CD4-positive, alpha-beta T cell (primary cell): ENCODE measurements around the gene DTX1. TPM values are rescaled to one million over a fixed set of nuclear protein-coding genes. Genes with fewer than 3 reads are reported as not detected.

Experiments used
- ATAC-seq: fragments of 200-7000 bp; cut with Tn5 transposase; one replicate; pipeline ENCODE4 v1.10.0; 2022; ENCODE audit warnings: mild to moderate bottlenecking; ENCODE audit not compliant: poor library complexity
- CTCF ChIA-PET: fragments of 350-600 bp; sonication (Branson Sonifier 250); formaldehyde crosslinking; loops from one replicate; lab custom pipeline; 2021; ENCODE audit warnings: antibody characterized with exemption, inconsistent platforms; lab: Charles Lee
- POLR2A ChIA-PET: fragments of 350-600 bp; sonication (Branson Sonifier 250); formaldehyde crosslinking; loops from one replicate; lab custom pipeline; 2021; ENCODE audit warnings: antibody characterized with exemption, inconsistent platforms; lab: Charles Lee
- DNase-seq, 14 experiments: peaks; one replicate each; pipeline ENCODE4 v3.0.0-alpha.2; 2013 to 2020; ENCODE audit warnings: mixed read lengths in 2 of 14
- H3K27ac ChIP-seq, 2 donors: one replicate each; pipeline versions ENCODE4 v1.5.1 to v1.7.0; 2013; ENCODE audit warnings: low read length in 2 of 2, low read depth in 1 of 2, mild to moderate bottlenecking in 1 of 2
- H3K27me3 ChIP-seq, 2 experiments: 1 replicate in 1 of 2; 2 replicates in 1 of 2; pipeline versions ENCODE4 v1.6.1 to v1.7.0; 2013; ENCODE audit warnings: low read length in 2 of 2, control low read depth in 1 of 2, mild to moderate bottlenecking in 1 of 2, moderate library complexity in 1 of 2; ENCODE audit not compliant: insufficient read depth in 2 of 2, control insufficient read depth in 1 of 2
- H3K36me3 ChIP-seq: one replicate; pipeline ENCODE4 v1.6.1; 2013; ENCODE audit warnings: low read length, control low read depth; ENCODE audit not compliant: insufficient read depth
- H3K4me1 ChIP-seq: one replicate; pipeline ENCODE4 v1.6.1; 2013; ENCODE audit warnings: low read length, control low read depth; ENCODE audit not compliant: insufficient read depth
- H3K4me3 ChIP-seq: one replicate; pipeline ENCODE4 v1.5.1; 2013; ENCODE audit warnings: mild to moderate bottlenecking, low read length, moderate library complexity
- H3K9me3 ChIP-seq, 2 experiments: 1 replicate in 1 of 2; 2 replicates in 1 of 2; pipeline versions ENCODE4 v1.6.1 to v1.7.0; 2013; ENCODE audit warnings: low read length in 2 of 2, mild to moderate bottlenecking in 2 of 2, control low read depth in 1 of 2, moderate library complexity in 1 of 2; ENCODE audit not compliant: control insufficient read depth in 1 of 2, insufficient read depth in 1 of 2
- H3K27ac Mint-ChIP-seq: one replicate; pipeline ENCODE4 v1.8.0; 2020; ENCODE audit warnings: mixed read lengths
- H3K27me3 Mint-ChIP-seq: one replicate; pipeline ENCODE4 v1.8.0; 2021; ENCODE audit warnings: mixed read lengths
- H3K36me3 Mint-ChIP-seq: one replicate; pipeline ENCODE4 v1.8.0; 2021; ENCODE audit warnings: low read depth, mixed read lengths
- H3K4me1 Mint-ChIP-seq: one replicate; pipeline ENCODE4 v1.8.0; 2021; ENCODE audit warnings: low read depth, mixed read lengths
- H3K4me3 Mint-ChIP-seq: one replicate; pipeline ENCODE4 v1.8.0; 2020; ENCODE audit warnings: mild to moderate bottlenecking, mixed read lengths
- H3K9me3 Mint-ChIP-seq: one replicate; pipeline ENCODE4 v1.8.0; 2020; ENCODE audit warnings: mixed read lengths
- intact Hi-C, 2 experiments: fragments of 100-400 bp; cut with DNase I in 1 of 2; cut with micrococcal nuclease in 1 of 2; formaldehyde crosslinking; loops; one replicate each; pipeline versions ENCODE4 v1.15.1 to v1.9.0; 2023 to 2025; cut with DNase I, micrococcal nuclease
- total RNA-seq, 174 experiments: library from RNA in 2 of 174; stranded (reverse) in 2 of 174; gene quantifications; one replicate each; pipeline ENCODE4 v1.2.3 and lab custom pipeline; 2021 to 2026
- TF ChIP-seq, protein P1 (sequence below): fragments of 200-600 bp; IDR thresholded peaks from one replicate; pipeline ENCODE4 v1.8.0; 2022; ENCODE audit warnings: antibody characterized with exemption, mild to moderate bottlenecking

Gene DTX1
- total RNA-seq, 2 experiments from 2014 or later, result 14.0 to 14.2 TPM

GRCh38 chr12:113077057-113077858, 20.7 kb downstream of the DTX1 start:
- Histone ChIP-seq H3K36me3 (peaks cover 23% of the 10 kb centered on the region), H3K4me1 (peaks cover 36% of the 10 kb centered on the region), H3K27ac (no peak overlapping the region), H3K9me3 (no peaks in the 10 kb centered on the region), H3K27me3 (no peaks in the 10 kb centered on the region), H3K4me3 (no peak overlapping the region)
- ATAC-seq (no peak), DNase-seq (no peak)
- TF ChIP-seq, protein P1, sequence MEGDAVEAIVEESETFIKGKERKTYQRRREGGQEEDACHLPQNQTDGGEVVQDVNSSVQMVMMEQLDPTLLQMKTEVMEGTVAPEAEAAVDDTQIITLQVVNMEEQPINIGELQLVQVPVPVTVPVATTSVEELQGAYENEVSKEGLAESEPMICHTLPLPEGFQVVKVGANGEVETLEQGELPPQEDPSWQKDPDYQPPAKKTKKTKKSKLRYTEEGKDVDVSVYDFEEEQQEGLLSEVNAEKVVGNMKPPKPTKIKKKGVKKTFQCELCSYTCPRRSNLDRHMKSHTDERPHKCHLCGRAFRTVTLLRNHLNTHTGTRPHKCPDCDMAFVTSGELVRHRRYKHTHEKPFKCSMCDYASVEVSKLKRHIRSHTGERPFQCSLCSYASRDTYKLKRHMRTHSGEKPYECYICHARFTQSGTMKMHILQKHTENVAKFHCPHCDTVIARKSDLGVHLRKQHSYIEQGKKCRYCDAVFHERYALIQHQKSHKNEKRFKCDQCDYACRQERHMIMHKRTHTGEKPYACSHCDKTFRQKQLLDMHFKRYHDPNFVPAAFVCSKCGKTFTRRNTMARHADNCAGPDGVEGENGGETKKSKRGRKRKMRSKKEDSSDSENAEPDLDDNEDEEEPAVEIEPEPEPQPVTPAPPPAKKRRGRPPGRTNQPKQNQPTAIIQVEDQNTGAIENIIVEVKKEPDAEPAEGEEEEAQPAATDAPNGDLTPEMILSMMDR, result no peak
- intact Hi-C loops, result no loop called here
- CTCF ChIA-PET, result no interaction called here
- Mint-ChIP-seq H3K9me3 (no peaks in the 10 kb centered on the region), H3K4me3 (no peak overlapping the region), H3K36me3 (peaks cover 67% of the 10 kb centered on the region), H3K27ac (no peak overlapping the region), H3K27me3 (no peaks in the 10 kb centered on the region), H3K4me1 (peaks cover 69% of the 10 kb centered on the region)
- POLR2A ChIA-PET, result no interaction called here

GRCh38 chr12:113077859-113078255, 21.3 kb downstream of the DTX1 start:
- CTCF ChIA-PET, result no interaction called here
- peaks cover 70% of the 10 kb centered on the region for H3K4me1 Mint-ChIP-seq
- peaks cover 37% of the 10 kb centered on the region for H3K4me1 ChIP-seq

DNA sequence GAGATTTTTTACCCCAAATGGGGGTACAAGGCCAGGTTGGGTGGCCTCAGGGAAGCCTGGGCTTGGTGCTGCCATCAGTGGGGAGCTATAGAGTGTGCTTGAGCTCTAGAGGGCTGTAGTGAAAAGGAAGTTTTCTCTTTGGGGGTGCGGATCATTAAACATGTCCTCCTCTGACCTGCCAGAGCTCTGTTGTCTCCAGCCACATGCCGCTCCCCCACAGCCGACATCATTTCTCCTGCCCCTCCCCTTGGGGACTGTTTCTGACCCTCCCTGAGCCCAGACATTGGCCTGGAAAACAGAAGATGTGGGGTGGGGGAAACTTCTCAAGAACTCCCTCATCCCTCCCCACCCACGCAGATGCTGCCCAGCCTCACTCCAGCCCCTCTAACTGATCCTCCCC, 25.3 kb downstream of the DTX1 start:
- no peaks in the 10 kb centered on the region for H3K27me3 Mint-ChIP-seq

More at GRCh38 chr12:113077859-113078255, 21.3 kb downstream of the DTX1 start:
- Mint-ChIP-seq H3K4me3 (no peak overlapping the region), H3K27me3 (no peaks in the 10 kb centered on the region), H3K27ac (peak overlapping the region; percentile 19), H3K9me3 (no peaks in the 10 kb centered on the region), H3K36me3 (peaks cover 72% of the 10 kb centered on the region)
- no peaks in the 10 kb centered on the region for H3K9me3 ChIP-seq
- H3K36me3 ChIP-seq, result peaks cover 25% of the 10 kb centered on the region
- ATAC-seq (no peak), DNase-seq (no peak)
- H3K27me3 ChIP-seq, result no peaks in the 10 kb centered on the region
- intact Hi-C loops, result no loop called here
- no peak overlapping the region for H3K27ac ChIP-seq
- TF ChIP-seq, protein P1, result no peak
- H3K4me3 ChIP-seq, result no peak overlapping the region
- POLR2A ChIA-PET, result no interaction called here

More for the DNA sequence above, 25.3 kb downstream of the DTX1 start:
- Histone ChIP-seq H3K4me1 (peaks cover 35% of the 10 kb centered on the region), H3K36me3 (peaks cover 29% of the 10 kb centered on the region), H3K4me3 (no peak overlapping the region), H3K9me3 (no peaks in the 10 kb centered on the region), H3K27me3 (no peaks in the 10 kb centered on the region), H3K27ac (no peak overlapping the region)
- ATAC-seq (no peak), DNase-seq (no peak)
- Mint-ChIP-seq H3K4me3 (no peak overlapping the region), H3K36me3 (peaks cover 62% of the 10 kb centered on the region), H3K27ac (peak overlapping the region; percentile 69), H3K4me1 (peaks cover 71% of the 10 kb centered on the region), H3K9me3 (no peaks in the 10 kb centered on the region)
- ChIA-PET CTCF (no interaction called here), POLR2A (interaction anchor here (0.6 to 0.7 kb wide), 2 partner anchors 9 to 11 kb away, joined by 3 read pairs; no protein-coding TSS in a partner anchor)
- intact Hi-C loops, result loop anchor here in 1 of 2 experiments (10.0 kb wide), 1 partner anchor 73 kb away; no protein-coding TSS in a partner anchor
- TF ChIP-seq, protein P1, result no peak
